HG03432 (cell line): ENCODE results near the gene TPCN2.
"Not testable (repeated sequence)": the region's sequence is repeated elsewhere in the genome, so short reads cannot be mapped to it uniquely, and the experiment has no call there.

ENCODE experiments used
- ATAC-seq: cut with Tn5 transposase; IDR thresholded peaks from one replicate; pipeline ENCODE4 v1.9.1; 2021; ENCODE audit warnings: mild to moderate bottlenecking, moderate library complexity; ENCODE audit not compliant: unreplicated experiment

Gene TPCN2

GRCh38 chr11:69073469-69073868 lies 24.7 kb downstream of the TPCN2 start:
- no peak for ATAC-seq

GRCh38 chr11:69074375-69075140 lies 25.8 kb downstream of the TPCN2 start:
- ATAC-seq: no peak

DNA sequence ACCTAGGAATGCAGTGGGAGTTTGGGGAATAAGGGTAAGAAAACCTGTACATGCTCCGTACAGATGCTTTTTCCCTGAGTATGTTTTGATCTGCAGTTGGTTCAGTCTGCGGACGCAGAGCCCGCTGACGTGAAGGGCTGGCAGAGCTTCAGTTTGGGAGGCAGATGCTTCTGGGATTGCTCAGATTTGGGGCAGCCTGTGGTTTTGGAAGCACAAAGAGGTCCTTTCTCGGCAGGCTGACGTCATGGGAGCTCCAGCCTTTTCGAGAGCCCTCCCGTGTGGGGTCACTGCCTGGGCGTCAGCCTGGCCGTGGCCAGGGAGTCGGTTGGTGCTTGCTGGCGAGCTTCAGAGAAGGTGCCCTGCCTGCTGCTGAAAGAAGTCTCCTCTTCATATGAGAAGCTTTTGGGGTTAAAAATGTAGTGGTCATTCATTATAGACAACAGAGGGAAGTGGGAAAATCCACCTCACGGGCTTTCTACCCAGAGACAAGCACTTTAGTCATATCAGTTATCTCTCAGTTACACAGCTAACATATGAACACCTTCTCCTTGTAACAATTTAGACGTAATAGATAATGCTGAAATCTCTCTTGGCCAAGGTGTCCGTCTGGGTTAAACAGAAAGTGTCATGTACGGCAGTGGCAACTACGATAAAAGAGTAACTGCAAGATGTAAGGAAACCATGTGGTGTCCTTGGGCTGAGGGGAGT lies 26.8 kb downstream of the TPCN2 start:
- no peak for ATAC-seq

- ATAC-seq: no peak
Measured at GRCh38 chr11:69076129-69076791, 27.5 kb downstream of the TPCN2 start.

GRCh38 chr11:69076977-69077376 lies 28.2 kb downstream of the TPCN2 start:
- not testable (repeated sequence) for ATAC-seq

- ATAC-seq: no peak
Measured at GRCh38 chr11:69078508-69078907, 29.8 kb downstream of the TPCN2 start.

DNA sequence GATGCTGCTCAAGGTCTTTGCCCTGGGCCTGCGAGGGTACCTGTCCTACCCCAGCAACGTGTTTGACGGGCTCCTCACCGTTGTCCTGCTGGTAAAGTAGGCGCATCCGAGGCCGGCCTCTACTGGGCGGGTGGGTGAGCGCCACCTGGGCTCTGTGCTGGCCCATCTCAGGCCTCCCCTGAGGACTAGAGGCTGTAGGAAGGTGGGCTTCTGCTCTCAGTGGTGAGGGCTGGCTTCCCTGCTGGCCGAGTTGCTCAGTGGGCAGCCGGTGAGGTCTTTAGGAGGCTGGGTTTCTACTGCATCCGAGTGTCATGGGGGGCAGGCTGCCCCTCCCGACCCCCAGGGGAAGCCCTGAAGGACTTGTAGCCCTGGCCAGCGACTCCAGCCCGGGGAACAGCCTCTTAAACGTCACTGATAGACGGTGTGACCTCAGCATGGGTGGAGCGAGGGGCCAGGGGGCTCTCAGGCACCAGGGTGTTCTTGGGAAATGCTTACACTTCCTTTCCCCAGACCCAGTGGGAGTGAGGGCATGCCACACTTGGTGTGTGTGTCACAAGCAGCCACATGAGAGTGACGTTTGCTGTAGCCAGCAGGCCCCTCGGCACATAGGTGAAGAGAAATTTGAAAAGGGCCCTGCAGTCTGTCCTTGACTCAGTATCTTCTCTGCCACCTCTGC lies 30.3 kb downstream of the TPCN2 start:
- ATAC-seq: no peak

- no peak for ATAC-seq
Measured at GRCh38 chr11:69079661-69080256, 31.0 kb downstream of the TPCN2 start.

GRCh38 chr11:69080257-69080995 lies 31.7 kb downstream of the TPCN2 start:
- ATAC-seq: no peak

- ATAC-seq: no peak
Measured at GRCh38 chr11:69081180-69081579, 32.4 kb downstream of the TPCN2 start.

- ATAC-seq: no peak
Measured at GRCh38 chr11:69083531-69084247, 35.0 kb downstream of the TPCN2 start.

DNA sequence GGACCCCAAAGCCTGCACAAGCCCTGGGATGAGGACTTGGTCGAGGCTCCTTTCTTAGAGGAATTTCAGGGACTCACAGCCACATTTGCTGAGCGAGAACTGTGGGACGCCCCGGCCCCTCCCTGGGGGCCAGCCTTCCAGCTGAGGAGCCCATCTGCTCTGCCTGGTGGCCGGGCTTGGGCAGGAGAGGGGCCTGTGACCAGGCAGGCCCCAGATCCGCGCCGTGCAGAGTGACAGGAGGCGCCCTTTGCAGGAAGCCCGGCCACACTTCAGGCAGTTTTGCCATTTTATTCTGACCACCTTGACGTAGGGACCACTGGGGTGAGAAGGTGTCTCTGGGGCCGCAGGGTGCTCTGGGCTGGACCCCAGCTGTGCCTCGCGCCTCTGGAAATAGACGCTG lies 35.6 kb downstream of the TPCN2 start:
- no peak for ATAC-seq

GRCh38 chr11:69085490-69086095 lies 36.9 kb downstream of the TPCN2 start:
- no peak for ATAC-seq

GRCh38 chr11:69086152-69087132 lies 37.7 kb downstream of the TPCN2 start:
- ATAC-seq: no peak

GRCh38 chr11:69087133-69087524 lies 38.4 kb downstream of the TPCN2 start:
- ATAC-seq: no peak

GRCh38 chr11:69087811-69088210 lies 39.1 kb downstream of the TPCN2 start:
- no peak for ATAC-seq

- ATAC-seq: no peak
Measured at GRCh38 chr11:69088676-69089146, 40.0 kb downstream of the TPCN2 start.

- ATAC-seq: no peak
Measured at GRCh38 chr11:69089258-69089657, 40.5 kb downstream of the TPCN2 start.
